Fibroblast of the aortic adventitia (primary cell): Measurements from ENCODE around the gene OPCML. TPM values are rescaled to one million over a fixed set of nuclear protein-coding genes. Genes with fewer than 3 reads are reported as not detected.

Experiments used
- DNase-seq: peaks from one replicate; pipeline ENCODE4 v3.0.0-alpha.2; 2010; ENCODE audit warnings: low read depth
- H3K4me3 ChIP-seq: 2 replicates; pipeline ENCODE4 v1.5.1; 2011; ENCODE audit warnings: low read depth, mild to moderate bottlenecking, control low read depth, low read length, moderate library complexity
- CTCF ChIP-seq: IDR thresholded peaks from 2 replicates; pipeline ENCODE4 v1.5.1; 2011; ENCODE audit warnings: mild to moderate bottlenecking, low read length, control low read depth, inconsistent platforms; ENCODE audit not compliant: insufficient read depth
- total RNA-seq: library from RNA; depleted of rRNA; stranded (reverse); fragments of >200 nt; gene quantifications from 2 replicates; pipeline ENCODE4 v1.2.3, GENCODE V29; 2012; ENCODE audit warnings: low replicate concordance

OPCML gene
- total RNA-seq, 1 donor, result 0.18 TPM

GRCh38 chr11:133553885-133554740 lies 21.8 kb upstream of the OPCML start:
- no peak for DNase-seq
- no peak for TF ChIP-seq CTCF
- no peak overlapping the region for H3K4me3 ChIP-seq

GRCh38 chr11:133552938-133553337 lies 20.6 kb upstream of the OPCML start:
- H3K4me3 ChIP-seq, result no peak overlapping the region
- no peak for TF ChIP-seq CTCF
- no peak for DNase-seq

GRCh38 chr11:133551064-133551463 lies 18.8 kb upstream of the OPCML start:
- no peak overlapping the region for H3K4me3 ChIP-seq
- DNase-seq, result no peak
- no peak for TF ChIP-seq CTCF

- no peak overlapping the region for H3K4me3 ChIP-seq
- TF ChIP-seq CTCF, result no peak
- no peak for DNase-seq
Measured at GRCh38 chr11:133549826-133550225, 17.5 kb upstream of the OPCML start.

- no peak for TF ChIP-seq CTCF
- no peak for DNase-seq
Measured at GRCh38 chr11:133548641-133549040, 16.3 kb upstream of the OPCML start.

GRCh38 chr11:133547808-133548494 lies 15.7 kb upstream of the OPCML start:
- H3K4me3 ChIP-seq, result no peak overlapping the region
- no peak for DNase-seq
- no peak for TF ChIP-seq CTCF

More at GRCh38 chr11:133548641-133549040, 16.3 kb upstream of the OPCML start:
- H3K4me3 ChIP-seq, result no peak overlapping the region
